K562 (cell line): ENCODE results near the gene NET1. TPM values are rescaled to one million over a fixed set of nuclear protein-coding genes. Genes with fewer than 3 reads are reported as not detected.

Experiments used
- CBX3 ChIP-seq, 2 experiments: IDR thresholded peaks; 1 replicate in 1 of 2; 2 replicates in 1 of 2; pipeline ENCODE4 v1.6.1; 2012; ENCODE audit warnings: inconsistent platforms in 2 of 2, low read length in 2 of 2, borderline replicate concordance in 1 of 2, control low read depth in 1 of 2
- CREM ChIP-seq: IDR thresholded peaks from 2 replicates; pipeline ENCODE4 v1.6.1; 2014; ENCODE audit warnings: antibody characterized with exemption, low read depth
- ELF1 ChIP-seq: fragments of 200-800 bp; sonication (Bioruptor generic); IDR thresholded peaks from 2 replicates; pipeline ENCODE4 v1.6.1; 2016; ENCODE audit warnings: missing genetic modification characterization, missing compliant biosample characterization
- ETV6 ChIP-seq, 3 experiments: fragments of 150-350 bp in 1 of 3; sonication (generic) in 1 of 3; formaldehyde crosslinking in 1 of 3; IDR thresholded peaks; 2 replicates each; pipeline versions ENCODE4 v1.6.1 to v1.8.0; 2014 to 2022; ENCODE audit warnings: borderline replicate concordance in 2 of 3, low read depth in 2 of 3, antibody characterized with exemption in 1 of 3, low read length in 1 of 3, mild to moderate bottlenecking in 1 of 3, missing genetic modification reagents in 1 of 3
- FOXA3 ChIP-seq, 2 experiments: fragments of 450-650 bp in 1 of 2; sonication (generic) in 1 of 2; formaldehyde crosslinking; IDR thresholded peaks in 1 of 2; conservative IDR thresholded peaks in 1 of 2; 2 replicates each; pipeline versions ENCODE4 v1.4.0 to v1.8.0; 2020 to 2022; ENCODE audit warnings: mild to moderate bottlenecking in 2 of 2, missing genetic modification reagents in 1 of 2
- KHSRP ChIP-seq: fragments of 450-650 bp; IDR thresholded peaks from 2 replicates; pipeline ENCODE4 v1.6.1; 2017
- LEF1 ChIP-seq: fragments of 450-650 bp; IDR thresholded peaks from 2 replicates; pipeline ENCODE4 v1.6.1; 2016; ENCODE audit warnings: mild to moderate bottlenecking
- MECOM ChIP-seq: fragments of 250-450 bp; sonication (Bioruptor Pico); IDR thresholded peaks from 2 replicates; pipeline ENCODE4 v1.8.0; 2022; ENCODE audit warnings: inconsistent platforms
- MTA3 ChIP-seq: fragments of 450-650 bp; formaldehyde crosslinking; IDR thresholded peaks from 2 replicates; pipeline ENCODE4 v1.6.1; 2017; ENCODE audit warnings: mild to moderate bottlenecking, borderline replicate concordance
- NCOA2 ChIP-seq, 2 experiments: fragments of 450-650 bp; IDR thresholded peaks; 2 replicates each; pipeline ENCODE4 v1.6.1; 2018; ENCODE audit warnings: mild to moderate bottlenecking in 2 of 2, moderate library complexity in 1 of 2; ENCODE audit not compliant: partially characterized antibody in 2 of 2
- RAD21 ChIP-seq, 2 experiments: fragments of 250-450 bp in 1 of 2; fragments of 450-650 bp in 1 of 2; sonication (Bioruptor Pico) in 1 of 2; formaldehyde crosslinking in 1 of 2; IDR thresholded peaks in 1 of 2; conservative IDR thresholded peaks in 1 of 2; 2 replicates each; pipeline versions ENCODE4 v1.4.0 to v1.8.0; 2020 to 2022; ENCODE audit warnings: mild to moderate bottlenecking in 2 of 2, moderate library complexity in 1 of 2
- RNF2 ChIP-seq: sonication (generic); IDR thresholded peaks from 2 replicates; pipeline ENCODE4 v1.6.1; 2016
- RREB1 ChIP-seq: fragments of 250-450 bp; sonication (Bioruptor Pico); IDR thresholded peaks from 2 replicates; pipeline ENCODE4 v1.4.0; 2020
- TEAD4 ChIP-seq, 2 experiments: sonication (generic) in 1 of 2; formaldehyde crosslinking in 1 of 2; IDR thresholded peaks; 2 replicates each; pipeline versions ENCODE4 v1.6.1 to v1.8.0; 2012 to 2022; ENCODE audit warnings: borderline replicate concordance in 1 of 2, inconsistent platforms in 1 of 2, low read length in 1 of 2, mild to moderate bottlenecking in 1 of 2, missing genetic modification reagents in 1 of 2
- THAP7 ChIP-seq: fragments of 250-450 bp; sonication (Bioruptor Pico); IDR thresholded peaks from 2 replicates; pipeline ENCODE4 v1.5.0; 2021
- ZBTB49 ChIP-seq: sonication (generic); formaldehyde crosslinking; IDR thresholded peaks from 2 replicates; pipeline ENCODE4 v1.8.0; 2022; ENCODE audit warnings: missing genetic modification reagents, mild to moderate bottlenecking, borderline replicate concordance
- ZNF311 ChIP-seq: fragments of 250-450 bp; sonication (Bioruptor Pico); IDR thresholded peaks from 2 replicates; pipeline ENCODE4 v1.4.0; 2020; ENCODE audit warnings: mild to moderate bottlenecking, moderate library complexity
- ZNF561 ChIP-seq: fragments of 450-650 bp; formaldehyde crosslinking; conservative IDR thresholded peaks from 2 replicates; pipeline ENCODE4 v1.4.0; 2020; ENCODE audit warnings: mild to moderate bottlenecking, moderate library complexity
- ZNF707 ChIP-seq: fragments of 250-450 bp; sonication (Bioruptor Pico); conservative IDR thresholded peaks from 2 replicates; pipeline ENCODE4 v1.8.0; 2022; ENCODE audit warnings: inconsistent platforms, mild to moderate bottlenecking, moderate library complexity
- ZNF830 ChIP-seq: fragments of 250-450 bp; sonication (Bioruptor Pico); IDR thresholded peaks from 2 replicates; pipeline ENCODE4 v1.5.0; 2021; ENCODE audit warnings: mild to moderate bottlenecking
- polyA plus RNA-seq, 8 experiments: library from polyadenylated mRNA; depleted of rRNA in 4 of 8; stranded (reverse) in 5 of 8; unstranded in 3 of 8; fragments of >200 nt; fragmentation: Nextera tagmentation in 2 of 8; fragmentation: Illumina TruSeq in 1 of 8; extraction: Ambion mirVana in 2 of 8; extraction: Trizol in 1 of 8; gene quantifications; 2 replicates each; pipeline versions ENCODE4 v1.2.1 to v1.2.3, GENCODE V29; 2011 to 2014; ENCODE audit warnings: inconsistent platforms in 1 of 8, missing spikeins in 1 of 8
- total RNA-seq, 7 experiments: library from RNA; depleted of rRNA in 6 of 7; stranded (reverse); fragments of >200 nt in 6 of 7; fragmentation: Illumina TruSeq in 2 of 7; extraction: Trizol in 2 of 7; gene quantifications; 2 replicates each; pipeline versions ENCODE4 v1.2.1 to v1.2.3, GENCODE V29; 2011 to 2021; ENCODE audit warnings: low replicate concordance in 1 of 7

Gene NET1
- total and polyA plus RNA-seq, 9 of the 15 experiments (the other 6 are each of a cell fraction or from before 2014, with no cell fraction given), result 47.4 to 258 (median 106) TPM

- TF ChIP-seq RREB1 (CRISPR knock-in tag) (0 out of 2 replicates have a peak, but pooled peaks have one; percentile 17), MTA3 (no peak), ZNF707 (CRISPR knock-in tag) (no peak), RNF2 (no peak), FOXA3 (CRISPR knock-in tag; conservative IDR thresholded peaks at IDR 0.05 in 1 of 2, IDR thresholded peaks at IDR 0.05 in 1 of 2) (no peak), RAD21 (CRISPR knock-in tag; conservative IDR thresholded peaks at IDR 0.05 in 1 of 2, IDR thresholded peaks at IDR 0.05 in 1 of 2) (no peak), THAP7 (CRISPR knock-in tag) (no peak), CBX3 (IDR thresholded peaks at IDR 0.05; ENCODE audit: borderline replicate concordance in 1 of 2, low read length in 2 of 2) (no peak), ZNF561 (CRISPR knock-in tag) (no peak), ELF1 (tag) (no peak), ZNF311 (no peak), ZNF830 (CRISPR knock-in tag) (0 out of 2 replicates have a peak, but pooled peaks have one; percentile 42), TEAD4 (IDR thresholded peaks at IDR 0.05; ENCODE audit: low read length) (no peak), TEAD4 (CRISPR knock-in tag; IDR thresholded peaks at IDR 0.05; ENCODE audit: borderline replicate concordance) (no peak), CREM (no peak), LEF1 (no peak), MECOM (CRISPR knock-in tag) (no peak), ETV6 (IDR thresholded peaks at IDR 0.05; ENCODE audit: borderline replicate concordance in 1 of 2, low read depth in 2 of 2, low read length in 1 of 2) (no peak), ETV6 (CRISPR knock-in tag; IDR thresholded peaks at IDR 0.05; ENCODE audit: borderline replicate concordance) (no peak), NCOA2 (IDR thresholded peaks at IDR 0.05; ENCODE audit: partially characterized antibody in 2 of 2) (no peak), ZBTB49 (CRISPR knock-in tag) (no peak), KHSRP (no peak)
These were observed 50.5 kb downstream of the NET1 start (continued) for GRCh38 chr10:5462841-5463293.
